Adrenal gland (tissue), 12 donors: ENCODE data around the gene RPS6KB1. TPM values are rescaled to one million over a fixed set of nuclear protein-coding genes. Genes with fewer than 3 reads are reported as not detected.
"Not testable (repeated sequence)": the region's sequence is repeated elsewhere in the genome, so short reads cannot be mapped to it uniquely, and the experiment has no call there.

Source experiments
- DNase-seq, 7 donors: peaks; one replicate each; pipeline ENCODE4 v3.0.0-alpha.2; 2019 to 2020
- H3K27ac ChIP-seq, 5 donors: fragments of 200-600 bp; sonication (generic) in 4 of 5; 1 replicate in 3 of 5; 2 replicates in 2 of 5; pipeline versions ENCODE4 v1.5.1 to v1.8.0; 2016 to 2020; ENCODE audit warnings: mild to moderate bottlenecking in 1 of 5
- H3K27me3 ChIP-seq: fragments of 200-600 bp; 2 replicates; pipeline ENCODE4 v1.8.0; 2021
- H3K36me3 ChIP-seq, 2 donors: fragments of 200-600 bp; replicated peaks in 1 of 2; 1 replicate in 1 of 2; 2 replicates in 1 of 2; pipeline versions ENCODE4 v1.5.1 to v1.8.0; 2018 to 2022
- H3K4me1 ChIP-seq, 2 donors: fragments of 200-600 bp; replicated peaks in 1 of 2; 1 replicate in 1 of 2; 2 replicates in 1 of 2; pipeline versions ENCODE4 v1.5.1 to v1.8.0; 2018 to 2021
- H3K4me3 ChIP-seq, 4 donors: fragments of 200-600 bp; sonication (generic) in 3 of 4; one replicate each; pipeline ENCODE4 v1.5.1; 2016 to 2018
- H3K9me3 ChIP-seq, 3 donors: fragments of 200-600 bp; sonication (generic) in 1 of 3; replicated peaks in 1 of 3; 1 replicate in 2 of 3; 2 replicates in 1 of 3; pipeline versions ENCODE4 v1.5.1 to v1.8.0; 2016 to 2021
- POLR2A ChIP-seq, 2 donors: fragments of 450-650 bp; IDR thresholded peaks; one replicate each; pipeline ENCODE4 v1.6.1; 2017; ENCODE audit warnings: antibody characterized with exemption in 2 of 2, mild to moderate bottlenecking in 2 of 2, moderate library complexity in 1 of 2
- WGBS, 4 donors: extraction: QIAGEN DNeasy Blood & Tissue Kit in 2 of 4; methylation state at CpG; one replicate each; pipeline versions ENCODE4 v1.1.5 to v1.1.7; 2013 to 2017; 5-methylcytosine and 5-hydroxymethylcytosine counted together
- intact Hi-C, 2 donors: fragments of 100-400 bp; cut with DNase I; formaldehyde crosslinking; loops; one replicate each; pipeline versions ENCODE4 v1.14.1 to v1.15.0; 2022 to 2023
- polyA plus RNA-seq, 3 donors: library from polyadenylated mRNA; stranded (reverse); fragments of 200-250 nt in 2 of 3; fragments of 350-450 nt in 1 of 3; fragmentation: Illumina TruSeq in 1 of 3; extraction: RNeasy Lipid Tissue Mini Kit (QIAGEN cat#74804) in 1 of 3; gene quantifications; one replicate each; pipeline ENCODE4 v1.2.3, GENCODE V29; 2013 to 2014
- small RNA-seq, 2 donors: library from RNA; depleted of rRNA; stranded (forward); fragments of <200 nt; gene quantifications; one replicate each; pipeline ENCODE3, GENCODE V24; 2016
- total RNA-seq, 9 donors: library from RNA; depleted of rRNA in 4 of 9; stranded (reverse); fragments of >200 nt in 4 of 9; fragments of 120-200 nt in 1 of 9; fragmentation: NEBNext Ultra II Directional in 1 of 9; extraction: Animal tissue kit (Norgen Biotek cat#: 25700) in 1 of 9; gene quantifications; one replicate each; pipeline versions ENCODE4 v1.1.0 to v1.2.4, GENCODE V29; 2013 to 2023
- TF ChIP-seq, protein P1 (sequence below), 6 experiments: fragments of 450-650 bp in 4 of 6; fragments of 200-600 bp in 2 of 6; sonication (generic) in 1 of 6; IDR thresholded peaks; 1 replicate in 5 of 6; 2 replicates in 1 of 6; pipeline versions ENCODE4 v1.5.1 to v1.8.0; 2016 to 2021; ENCODE audit warnings: antibody characterized with exemption in 6 of 6, mild to moderate bottlenecking in 2 of 6, moderate library complexity in 1 of 6
- donor health status: healthy with polysubstance abuse.
- donor health status: Bipolar disorder and iron deficiency.
- donor health status: DM: yes; HTN: yes; CAD: no.
- donor health status: DM: no; HTN: no; CAD: no.
- donor health status: DM: no; HTN: no; CAD: no.
- donor health status: DM: yes; HTN: yes; CAD: no.

RPS6KB1 gene
- total and polyA plus RNA-seq, 12 donors: 13.2 to 49.0 (median 37.0) TPM

DNA sequence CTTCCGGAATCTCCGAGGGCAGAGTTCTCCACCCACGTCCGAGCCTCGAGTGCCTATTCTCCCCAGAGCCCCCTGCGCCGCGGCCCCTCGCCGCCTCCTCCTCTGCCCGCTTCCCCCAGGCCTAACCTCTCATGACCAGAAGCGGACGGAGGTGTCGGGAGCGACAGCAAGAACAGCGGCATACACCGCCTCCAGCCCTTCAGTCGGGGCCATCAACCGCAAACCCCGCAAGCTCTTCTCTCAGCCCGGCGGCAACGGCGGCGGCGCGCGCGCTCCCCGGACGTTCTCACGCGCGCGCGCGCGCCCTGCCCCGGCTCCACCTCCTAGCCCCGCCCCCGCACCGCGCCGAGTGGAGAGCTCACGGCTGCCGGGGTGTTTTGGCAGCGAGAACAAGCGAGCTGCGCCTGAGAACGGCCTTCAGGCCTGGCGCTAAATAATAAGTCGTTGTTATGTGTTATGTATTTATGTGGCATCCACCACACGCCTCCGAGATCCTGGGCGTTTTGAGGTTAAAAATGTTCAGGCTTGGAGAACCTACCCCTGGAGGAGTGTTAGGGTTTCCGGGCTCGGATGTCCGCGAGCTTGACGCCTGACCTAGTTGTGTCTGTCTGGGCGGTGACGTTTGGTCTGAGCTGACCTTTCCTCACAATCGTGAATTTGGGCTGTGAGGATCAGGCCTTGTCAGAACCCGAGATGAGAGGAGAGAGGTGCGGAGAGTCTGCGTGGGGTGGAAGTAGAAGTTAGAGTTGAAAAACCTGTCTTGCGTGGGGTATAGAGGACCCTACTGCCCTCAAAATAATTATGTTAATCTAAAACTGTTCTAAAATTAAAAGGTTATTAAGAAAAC lies 71.8 kb downstream of the RPS6KB1 start, which contains the start of gene RNFT1:
TSS of gene RNFT1 (minus strand) at position 259 of the 847 bp plus-strand sequence. CDS start at position 182, 77 bp downstream.
- Histone ChIP-seq H3K27me3 (no peaks in the 10 kb centered on the region), H3K9me3 (no peaks in the 10 kb centered on the region), H3K4me1 (peaks cover 11 to 25% of the 10 kb centered on the region in 2 donors), H3K4me3 (peak within 1 kb of the TSS; percentile 28 to 76 (median 44)), H3K36me3 (no peaks in the 10 kb centered on the region), H3K27ac (peak within 1 kb of the TSS; percentile 79 to 96 (median 93))
- intact Hi-C loops: no loop called here
- 1 to 3% (median 2%) methylated on average over 25 to 67 of the region's 67 CpGs for WGBS, 4 donors
- TF ChIP-seq, protein P1, sequence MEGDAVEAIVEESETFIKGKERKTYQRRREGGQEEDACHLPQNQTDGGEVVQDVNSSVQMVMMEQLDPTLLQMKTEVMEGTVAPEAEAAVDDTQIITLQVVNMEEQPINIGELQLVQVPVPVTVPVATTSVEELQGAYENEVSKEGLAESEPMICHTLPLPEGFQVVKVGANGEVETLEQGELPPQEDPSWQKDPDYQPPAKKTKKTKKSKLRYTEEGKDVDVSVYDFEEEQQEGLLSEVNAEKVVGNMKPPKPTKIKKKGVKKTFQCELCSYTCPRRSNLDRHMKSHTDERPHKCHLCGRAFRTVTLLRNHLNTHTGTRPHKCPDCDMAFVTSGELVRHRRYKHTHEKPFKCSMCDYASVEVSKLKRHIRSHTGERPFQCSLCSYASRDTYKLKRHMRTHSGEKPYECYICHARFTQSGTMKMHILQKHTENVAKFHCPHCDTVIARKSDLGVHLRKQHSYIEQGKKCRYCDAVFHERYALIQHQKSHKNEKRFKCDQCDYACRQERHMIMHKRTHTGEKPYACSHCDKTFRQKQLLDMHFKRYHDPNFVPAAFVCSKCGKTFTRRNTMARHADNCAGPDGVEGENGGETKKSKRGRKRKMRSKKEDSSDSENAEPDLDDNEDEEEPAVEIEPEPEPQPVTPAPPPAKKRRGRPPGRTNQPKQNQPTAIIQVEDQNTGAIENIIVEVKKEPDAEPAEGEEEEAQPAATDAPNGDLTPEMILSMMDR (IDR thresholded peaks at IDR 0.05): no peak
- TF ChIP-seq POLR2A (IDR thresholded peaks at IDR 0.05): peak; percentile 53 to 82
- DNase-seq: peak; percentile 90 to 95 (median 93)

- H3K9me3 ChIP-seq, H3K27me3 ChIP-seq, H3K36me3 ChIP-seq, H3K4me1 ChIP-seq, intact Hi-C loops, H3K27ac ChIP-seq, DNase-seq, H3K4me3 ChIP-seq: not testable (repeated sequence)
- 89 to 93% (median 91%) methylated on average over 2 of the region's 2 CpGs for WGBS, 4 donors
These were observed 78.8 kb downstream of the RPS6KB1 start for GRCh38 chr17:59971771-59972170.

DNA sequence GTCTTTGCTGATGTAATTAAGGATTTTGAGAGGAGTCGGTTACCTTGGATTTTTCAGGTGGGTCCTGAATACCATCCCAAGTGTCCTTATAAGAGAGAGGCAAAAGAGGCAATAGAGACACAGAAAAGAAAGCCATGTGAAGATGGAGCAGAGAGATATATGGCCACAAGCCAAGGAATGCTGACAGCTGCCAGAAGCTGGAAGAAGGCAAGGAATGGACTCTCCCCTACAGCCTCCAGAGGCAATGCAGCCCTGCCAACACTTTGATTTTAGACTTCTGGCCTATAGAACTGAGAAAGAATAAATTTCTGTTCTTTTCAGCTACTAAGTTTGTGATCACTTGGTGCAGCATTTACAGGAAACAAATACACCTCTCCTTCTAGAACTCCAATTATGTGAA lies 79.9 kb downstream of the RPS6KB1 start:
- DNase-seq: no peak
- Histone ChIP-seq H3K4me3 (no peak overlapping the region), H3K27ac (no peak overlapping the region), H3K36me3 (no peaks in the 10 kb centered on the region), H3K27me3 (no peaks in the 10 kb centered on the region), H3K9me3 (no peaks in the 10 kb centered on the region), H3K4me1 (no peaks in the 10 kb centered on the region)
- TF ChIP-seq POLR2A (IDR thresholded peaks at IDR 0.05): no peak
- TF ChIP-seq, protein P1 (IDR thresholded peaks at IDR 0.05): no peak
- intact Hi-C loops: no loop called here
- WGBS, 4 donors: 92 to 100% (median 98%) methylated on average over 1 of the region's 1 CpG

- intact Hi-C loops, H3K4me1 ChIP-seq, DNase-seq, H3K9me3 ChIP-seq, H3K4me3 ChIP-seq, H3K36me3 ChIP-seq, H3K27ac ChIP-seq, H3K27me3 ChIP-seq: not testable (repeated sequence)
- 89 to 92% (median 91%) methylated on average over 8 of the region's 8 CpGs for WGBS, 4 donors
These were observed 80.6 kb downstream of the RPS6KB1 start for GRCh38 chr17:59973483-59973882.

- H3K36me3 ChIP-seq, H3K27ac ChIP-seq, H3K4me1 ChIP-seq, H3K4me3 ChIP-seq, intact Hi-C loops, H3K27me3 ChIP-seq, H3K9me3 ChIP-seq, DNase-seq: not testable (repeated sequence)
- WGBS, 4 donors: 83 to 96% (median 93%) methylated on average over 2 to 6 of the region's 6 CpGs
These were observed 82.2 kb downstream of the RPS6KB1 start for GRCh38 chr17:59975166-59975565.

GRCh38 chr17:59996608-59997007 lies 103.7 kb downstream of the RPS6KB1 start:
- intact Hi-C loops, H3K27ac ChIP-seq, H3K4me1 ChIP-seq, H3K36me3 ChIP-seq, H3K4me3 ChIP-seq, DNase-seq, H3K27me3 ChIP-seq, H3K9me3 ChIP-seq: not testable (repeated sequence)
- 65 to 75% (median 74%) methylated on average over 2 to 3 of the region's 3 CpGs for WGBS, 4 donors

Small RNA genes within 50 kb of the gene (small RNA-seq; reads per million reads assigned to genes)
- gene RNU6-450P (0 reads per million in 2 donors), gene RPS29P21 (0 reads per million in 2 donors)

Other genes starting within 250 kb of the RPS6KB1 start
- 10 to 100 TPM; 17.9 to 61.7 (median 27.4) TPM for gene PTRH2, start 185.7 kb upstream of the RPS6KB1 start, total RNA-seq
- 10 to 100 TPM; 30.8 to 96.7 (median 68.5) TPM for gene PTRH2, start 185.7 kb upstream of the RPS6KB1 start, polyA plus RNA-seq
- gene VMP1, start 185.5 kb upstream of the RPS6KB1 start, total RNA-seq: 100 to 1,000 TPM in 8 of 9 donors, 10 to 100 TPM in 1; 52.4 to 335 (median 155) TPM
- 100 to 1,000 TPM; 118 to 137 (median 123) TPM for gene VMP1, start 185.5 kb upstream of the RPS6KB1 start, polyA plus RNA-seq
- gene TUBD1, start 178 bp upstream of the RPS6KB1 start, total RNA-seq: 10 to 100 TPM in 3 of 9 donors, 1 to 10 TPM in 6; 3.1 to 14.1 (median 8.2) TPM
- 10 to 100 TPM in 1 of 3 donors, 1 to 10 TPM in 2; 6.0 to 10.2 (median 7.1) TPM for gene TUBD1, start 178 bp upstream of the RPS6KB1 start, polyA plus RNA-seq
- 10 to 100 TPM; 12.2 to 31.7 (median 23.9) TPM for gene RNFT1, start 71.6 kb downstream of the RPS6KB1 start, total RNA-seq
- gene RNFT1, start 71.6 kb downstream of the RPS6KB1 start, polyA plus RNA-seq: 10 to 100 TPM in 2 of 3 donors, 1 to 10 TPM in 1; 9.8 to 29.7 (median 23.3) TPM
- gene HEATR6, start 185.8 kb downstream of the RPS6KB1 start, total RNA-seq: 10 to 100 TPM; 18.8 to 30.3 (median 25.6) TPM
- 10 to 100 TPM; 14.3 to 22.8 (median 15.4) TPM for gene HEATR6, start 185.8 kb downstream of the RPS6KB1 start, polyA plus RNA-seq